RWPE1 (cell line): ENCODE measurements around the gene CUL7.

Experiments
- CTCF ChIA-PET: fragments of 350-600 bp; sonication (Branson Sonifier 250); formaldehyde crosslinking; extraction: SDS; loops from one replicate; lab custom pipeline; 2021; lab: Yijun Ruan, JAX
- POLR2A ChIA-PET: fragments of 400-600 bp; formaldehyde crosslinking; extraction: SDS; loops from one replicate; lab custom pipeline; 2020; ENCODE audit warnings: antibody characterized with exemption; ENCODE audit not compliant: low non-redundant PET; lab: Yijun Ruan, JAX
- DNase-seq: peaks from one replicate; pipeline ENCODE4 v3.0.0; 2012; ENCODE audit warnings: low spot score
- H3K27ac ChIP-seq: fragments of 450-650 bp; 2 replicates; pipeline ENCODE4 v1.5.1; 2017
- CTCF ChIP-seq: fragments of 450-650 bp; conservative IDR thresholded peaks from 2 replicates; pipeline ENCODE4 v1.5.1; 2017; ENCODE audit warnings: low read depth, mild to moderate bottlenecking

Gene CUL7

DNA sequence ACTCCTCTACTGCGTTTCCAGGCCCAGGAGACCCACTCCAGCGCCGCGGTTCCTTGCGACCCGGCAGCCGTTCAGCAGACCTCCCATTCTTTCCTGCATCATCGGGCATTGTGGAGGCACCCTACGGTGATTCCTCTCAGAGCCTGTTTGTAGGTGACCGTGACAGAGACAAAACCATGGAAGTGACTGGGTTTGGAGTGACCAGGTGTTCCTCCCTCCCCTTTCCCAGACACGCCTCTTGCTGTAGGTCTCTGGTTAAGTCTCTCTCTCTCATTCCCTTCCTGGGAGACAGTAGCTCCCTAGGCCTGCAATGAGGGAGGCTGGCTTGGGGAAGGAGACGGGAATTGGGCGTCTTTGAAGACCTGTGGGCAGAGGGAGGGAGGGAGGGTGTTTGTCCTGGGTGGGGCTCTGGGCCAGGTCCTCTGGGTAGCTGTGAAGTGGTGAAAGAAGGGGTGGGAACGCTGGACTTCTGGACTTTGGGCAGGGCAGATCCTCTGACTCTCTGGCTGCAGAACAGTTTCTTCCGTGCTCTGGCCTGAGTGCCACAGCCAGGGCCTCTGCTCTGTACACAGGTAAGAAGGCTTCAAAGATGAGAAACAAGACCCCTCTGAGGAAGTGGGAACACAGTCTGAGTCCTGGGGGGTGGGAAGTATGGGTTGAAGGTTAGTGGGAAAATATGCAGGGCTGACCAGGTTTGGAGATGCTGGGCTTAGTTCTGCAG is 6.5 kb upstream of the CUL7 start:
- TF ChIP-seq CTCF: no peak
- CTCF ChIA-PET: interaction anchor here (0.7 to 2.9 kb wide), 2 partner anchors 51 to 83 kb away, joined by 3 to 11 read pairs; no protein-coding TSS in a partner anchor
- DNase-seq: peak; percentile 44
- POLR2A ChIA-PET: interaction anchor here (0.7 kb wide), 1 partner anchor 81 kb away, joined by 6 read pairs; no protein-coding TSS in a partner anchor
- H3K27ac ChIP-seq: peak overlapping the region; percentile 85

DNA sequence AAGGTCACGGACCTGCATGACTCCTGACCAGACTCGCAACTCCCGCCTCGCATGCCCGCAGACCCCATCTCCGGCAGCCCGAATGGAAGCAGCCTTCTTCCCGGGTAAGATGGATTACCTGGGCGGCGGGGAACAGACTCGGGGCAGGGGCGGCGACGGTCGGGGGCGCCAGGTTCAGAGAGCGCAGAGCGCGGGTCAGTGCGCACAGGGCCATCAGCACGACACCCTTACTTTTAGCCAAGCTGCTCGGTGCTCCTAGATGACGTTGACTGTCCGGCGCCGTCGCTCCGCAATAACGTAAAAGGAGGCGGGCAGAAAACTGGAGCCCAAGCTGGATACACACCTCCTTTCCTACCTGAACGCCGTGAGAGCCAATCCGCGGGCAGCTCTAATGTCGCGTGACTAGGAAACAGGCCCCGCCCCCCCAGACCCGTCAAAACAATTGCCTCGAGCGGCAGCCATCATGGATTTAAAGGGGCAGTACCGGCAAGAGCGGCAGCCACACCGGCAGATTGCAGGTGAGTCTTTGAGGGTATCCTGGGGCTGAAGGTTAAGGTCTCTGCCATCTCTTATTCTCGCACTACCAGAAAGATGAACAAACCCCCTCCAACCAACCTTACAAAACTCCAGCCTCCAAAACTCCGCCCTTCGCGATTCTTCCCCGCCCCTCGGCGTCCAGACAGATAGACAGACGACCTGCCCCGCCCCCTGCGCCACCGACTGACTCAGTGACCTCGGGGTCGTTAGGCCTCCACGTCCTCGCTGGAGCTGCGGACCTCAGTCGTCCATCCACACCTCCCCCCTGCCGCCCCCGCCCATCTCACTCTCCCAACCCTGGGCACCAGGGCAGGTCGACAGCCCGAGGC is 5.8 kb upstream of the CUL7 start, which contains the start of the genes KLC4 and MRPL2:
TSS of gene KLC4 (plus strand) at position 464 of the 866 bp plus-strand sequence. CDS start 1,705 bp downstream, outside the sequence.
TSS of gene MRPL2 (minus strand) at position 267 of the 866 bp plus-strand sequence. CDS start at position 214, 53 bp downstream.
- TF ChIP-seq CTCF: no peak
- POLR2A ChIA-PET: interaction anchor here (0.7 to 0.9 kb wide), 2 partner anchors 17 to 80 kb away, joined by 3 to 6 read pairs; partner anchors contain the start of gene PTK7
- CTCF ChIA-PET: interaction anchor here (0.7 to 2.9 kb wide), 2 partner anchors 52 to 84 kb away, joined by 3 to 11 read pairs; no protein-coding TSS in a partner anchor
- peak; percentile 99 for DNase-seq
- peak within 1 kb of the TSS; percentile 85 for H3K27ac ChIP-seq

DNA sequence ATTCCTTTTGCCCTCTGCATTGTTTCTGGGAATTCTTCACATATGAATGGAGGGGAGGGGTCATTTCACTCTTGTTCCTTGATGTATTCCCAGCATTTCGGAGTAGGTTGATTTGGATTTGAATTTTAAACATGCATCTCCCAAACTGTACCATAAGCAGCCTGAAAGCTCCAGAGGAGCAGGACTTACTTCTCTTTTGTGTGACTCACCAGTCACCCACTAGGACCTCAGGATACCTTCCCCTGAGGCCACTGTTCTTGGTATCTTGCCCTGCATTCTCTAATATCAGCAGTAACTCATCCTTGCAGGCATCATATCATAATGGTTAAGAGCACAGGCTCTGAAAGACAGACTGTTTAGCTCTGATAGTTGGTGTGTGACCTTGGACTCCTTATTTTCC is 4.9 kb upstream of the CUL7 start:
- no peak for TF ChIP-seq CTCF
- DNase-seq: no peak

GRCh38 chr6:43055966-43056365 is 2.3 kb upstream of the CUL7 start:
- ChIA-PET CTCF (no interaction called here), POLR2A (no interaction called here)
- DNase-seq: no peak
- H3K27ac ChIP-seq: peak overlapping the region; percentile 86
- no peak for TF ChIP-seq CTCF

More for the DNA sequence above, 4.9 kb upstream of the CUL7 start:
- ChIA-PET CTCF (interaction anchor here (0.6 kb wide), 1 partner anchor 240 kb away, joined by 3 read pairs; the partner anchor contains the start of gene SLC22A7), POLR2A (interaction anchor here (0.9 kb wide), 1 partner anchor 17 kb away, joined by 3 read pairs; the partner anchor contains the start of gene PTK7)
- no peak overlapping the region for H3K27ac ChIP-seq

DNA sequence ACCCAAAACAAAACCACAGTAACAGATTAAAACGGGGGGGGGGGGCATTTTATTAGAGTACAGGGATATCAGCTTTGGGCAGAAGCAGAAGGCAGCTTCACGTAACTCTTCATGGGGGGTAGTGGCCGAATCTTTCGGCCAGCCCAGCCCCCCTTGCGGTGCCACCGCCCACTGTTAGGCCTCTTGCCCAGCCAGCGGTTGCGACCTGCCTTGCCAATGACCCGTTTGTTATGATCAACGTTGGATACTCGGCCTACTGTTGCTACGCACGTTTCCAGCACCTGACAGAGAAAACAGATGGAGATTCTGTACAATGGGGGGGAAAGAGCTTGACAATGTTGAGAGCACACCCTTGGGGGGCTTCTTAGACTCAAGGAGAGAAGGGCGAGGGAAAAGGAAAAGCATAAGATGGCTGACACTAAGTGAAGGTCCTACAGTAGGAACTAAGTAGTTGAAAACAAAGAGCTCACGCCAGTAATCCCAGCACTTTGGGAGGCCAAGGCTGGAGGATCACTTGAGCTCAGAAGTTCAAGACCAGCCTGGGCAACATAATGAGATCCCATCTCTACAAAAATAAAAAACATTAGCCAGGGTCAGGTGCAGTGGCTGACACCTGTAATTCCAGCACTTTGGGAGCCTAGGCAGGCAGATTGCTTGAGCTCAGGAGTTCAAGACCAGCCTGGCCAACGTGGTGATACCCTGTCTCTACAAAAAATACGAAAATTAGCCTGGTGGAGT is 724 bp upstream of the CUL7 start:
- CTCF ChIA-PET: interaction anchor here (0.7 to 0.9 kb wide), 3 partner anchors 23 to 153 kb away, joined by 3 to 5 read pairs (median 4); no protein-coding TSS in a partner anchor
- peak overlapping the region; percentile 86 for H3K27ac ChIP-seq
- no peak for TF ChIP-seq CTCF
- POLR2A ChIA-PET: interaction anchor here (0.5 to 2.0 kb wide), 6 partner anchors 9 to 478 kb away, joined by 3 to 4 read pairs (median 3); partner anchors contain the start of gene PEX6
- no peak for DNase-seq
